Measurements from ENCODE around the gene CCNY. TPM values are rescaled to one million over a fixed set of nuclear protein-coding genes. Genes with fewer than 3 reads are reported as not detected.

Gene CCNY
- total and polyA plus RNA-seq, 2 of the 13 experiments (the other 11 are each of a cell fraction or from before 2014, with no cell fraction given): 48.2 to 54.7 TPM

- TF ChIP-seq PRDM10 (CRISPR knock-in tag; IDR thresholded peaks at IDR 0.05; ENCODE audit: low read depth): no peak
Observed at GRCh38 chr10:35433851-35434426, 97.6 kb downstream of the CCNY start (continued).

GRCh38 chr10:35434533-35434932 lies 98.2 kb downstream of the CCNY start:
- no peaks in the 10 kb centered on the region for H3K27me3 ChIP-seq (ENCODE audit: control insufficient read depth in 1 of 2, insufficient read depth in 2 of 2, low read length in 2 of 2)
- ChIA-PET CTCF (ENCODE audit: low intra/inter-chr PET ratio, low total read pairs) (no interaction called here), POLR2A (no interaction called here)
- FAIRE-seq: no peak
- 100% methylated on average over 1 of the region's 1 CpG for WGBS (ENCODE audit: low lambda C conversion rate)
- BruUV-seq (replicated peaks): no TSS peak
- peaks cover 5% of the 10 kb centered on the region; the same call in 1 of the 2 replicates for H4K20me1 ChIP-seq (ENCODE audit: insufficient read depth, low read length)
- H3K4me3 ChIP-seq (replicated peaks in 1 of 3; ENCODE audit: insufficient read depth in 1 of 3, low read depth in 2 of 3, low read length in 3 of 3): no peak overlapping the region
- no peaks in the 10 kb centered on the region; a peak in 1 of 5 replicates for H3K36me3 ChIP-seq (replicated peaks in 1 of 2; ENCODE audit: control insufficient read depth in 1 of 2, insufficient read depth in 2 of 2, low read length in 2 of 2)
- ATAC-seq: no peak
- no peak overlapping the region for H2AFZ ChIP-seq (ENCODE audit: low read length)
- H3K9ac ChIP-seq (ENCODE audit: insufficient read depth, low read depth, low read length): no peak overlapping the region
- H3K79me2 ChIP-seq (ENCODE audit: insufficient read depth, low read length): peaks cover 66% of the 10 kb centered on the region
- no peak overlapping the region for H3K4me2 ChIP-seq (ENCODE audit: low read depth, low read length)
- TF ChIP-seq CCAR2 (optimal IDR thresholded peaks at IDR 0.05; ENCODE audit: low read depth, low read length) (no peak), HCFC1 (IDR thresholded peaks at IDR 0.05; ENCODE audit: low read depth, low read length) (no peak), ZIK1 (CRISPR knock-in tag; IDR thresholded peaks at IDR 0.05; ENCODE audit: borderline replicate concordance, low read depth) (no peak), TP53 (CRISPR knock-in tag; conservative IDR thresholded peaks at IDR 0.05) (no peak), FOSL2 (CRISPR knock-in tag; IDR thresholded peaks at IDR 0.05) (no peak)
- H3K9me3 ChIP-seq (ENCODE audit: low read length): peaks cover 10% of the 10 kb centered on the region; the same call in 1 of the 2 replicates
- peaks cover 18% of the 10 kb centered on the region for H3K4me1 ChIP-seq (ENCODE audit: insufficient read depth, low read length)
- H3K27ac ChIP-seq (ENCODE audit: extremely low read length, insufficient read depth, low read length): no peak overlapping the region
- in situ Hi-C loops (cut with HindIII; ENCODE audit: extremely low pct_ligation_motif_present, low pct_unique_long_range_greater_than_20kb) (no loop called here), intact Hi-C loops (cut with micrococcal nuclease; ENCODE audit: unreplicated experiment) (no loop called here)
- DNase-seq (ENCODE audit: low spot score): no peak

All from HepG2 (cell line).